GM12875 (cell line): ENCODE data around the gene DESI2.
"Not testable (repeated sequence)": the region's sequence is repeated elsewhere in the genome, so short reads cannot be mapped to it uniquely, and the experiment has no call there.

Source experiments
- H3K4me3 ChIP-seq: one replicate; pipeline ENCODE4 v1.5.1; 2011; ENCODE audit warnings: low read depth, low read length, control low read depth
- TF ChIP-seq, protein P1 (sequence below): IDR thresholded peaks from 2 replicates; pipeline ENCODE4 v1.5.1; 2011; ENCODE audit warnings: low read depth, mild to moderate bottlenecking, control low read depth, inconsistent platforms, low read length, moderate library complexity, borderline replicate concordance; ENCODE audit not compliant: insufficient read depth

Gene DESI2

GRCh38 chr1:244664353-244664752, 11.4 kb downstream of the DESI2 start:
- TF ChIP-seq, protein P1, sequence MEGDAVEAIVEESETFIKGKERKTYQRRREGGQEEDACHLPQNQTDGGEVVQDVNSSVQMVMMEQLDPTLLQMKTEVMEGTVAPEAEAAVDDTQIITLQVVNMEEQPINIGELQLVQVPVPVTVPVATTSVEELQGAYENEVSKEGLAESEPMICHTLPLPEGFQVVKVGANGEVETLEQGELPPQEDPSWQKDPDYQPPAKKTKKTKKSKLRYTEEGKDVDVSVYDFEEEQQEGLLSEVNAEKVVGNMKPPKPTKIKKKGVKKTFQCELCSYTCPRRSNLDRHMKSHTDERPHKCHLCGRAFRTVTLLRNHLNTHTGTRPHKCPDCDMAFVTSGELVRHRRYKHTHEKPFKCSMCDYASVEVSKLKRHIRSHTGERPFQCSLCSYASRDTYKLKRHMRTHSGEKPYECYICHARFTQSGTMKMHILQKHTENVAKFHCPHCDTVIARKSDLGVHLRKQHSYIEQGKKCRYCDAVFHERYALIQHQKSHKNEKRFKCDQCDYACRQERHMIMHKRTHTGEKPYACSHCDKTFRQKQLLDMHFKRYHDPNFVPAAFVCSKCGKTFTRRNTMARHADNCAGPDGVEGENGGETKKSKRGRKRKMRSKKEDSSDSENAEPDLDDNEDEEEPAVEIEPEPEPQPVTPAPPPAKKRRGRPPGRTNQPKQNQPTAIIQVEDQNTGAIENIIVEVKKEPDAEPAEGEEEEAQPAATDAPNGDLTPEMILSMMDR: no peak

DNA sequence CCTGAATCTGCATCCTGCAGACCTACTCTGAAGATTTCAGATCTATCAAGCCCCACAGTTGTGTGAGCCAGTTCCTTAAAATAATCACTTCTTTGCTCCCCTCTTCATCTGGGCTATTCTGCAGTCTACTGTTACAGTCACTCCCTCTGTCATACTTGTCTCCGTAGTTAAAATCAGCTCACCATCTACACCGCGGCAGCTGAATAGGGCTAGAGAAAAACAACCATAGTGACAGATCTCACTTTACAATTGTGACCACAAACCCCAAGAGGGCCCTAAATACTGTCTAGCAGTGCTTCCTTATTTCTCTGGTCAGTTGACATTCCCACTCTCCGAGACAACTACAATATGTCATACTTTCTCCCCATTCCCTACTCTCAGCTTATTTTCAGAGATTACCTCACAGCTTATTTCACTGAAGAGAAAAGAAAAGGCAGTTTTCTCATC, 12.9 kb downstream of the DESI2 start:
- TF ChIP-seq, protein P1: no peak
- no peak overlapping the region for H3K4me3 ChIP-seq

More at GRCh38 chr1:244664353-244664752, 11.4 kb downstream of the DESI2 start:
- no peak overlapping the region for H3K4me3 ChIP-seq

GRCh38 chr1:244666672-244667418, 13.9 kb downstream of the DESI2 start:
- not testable (repeated sequence) for H3K4me3 ChIP-seq

- TF ChIP-seq, protein P1: no peak
- H3K4me3 ChIP-seq: no peak overlapping the region
Measured at GRCh38 chr1:244667797-244668196, 14.9 kb downstream of the DESI2 start.

DNA sequence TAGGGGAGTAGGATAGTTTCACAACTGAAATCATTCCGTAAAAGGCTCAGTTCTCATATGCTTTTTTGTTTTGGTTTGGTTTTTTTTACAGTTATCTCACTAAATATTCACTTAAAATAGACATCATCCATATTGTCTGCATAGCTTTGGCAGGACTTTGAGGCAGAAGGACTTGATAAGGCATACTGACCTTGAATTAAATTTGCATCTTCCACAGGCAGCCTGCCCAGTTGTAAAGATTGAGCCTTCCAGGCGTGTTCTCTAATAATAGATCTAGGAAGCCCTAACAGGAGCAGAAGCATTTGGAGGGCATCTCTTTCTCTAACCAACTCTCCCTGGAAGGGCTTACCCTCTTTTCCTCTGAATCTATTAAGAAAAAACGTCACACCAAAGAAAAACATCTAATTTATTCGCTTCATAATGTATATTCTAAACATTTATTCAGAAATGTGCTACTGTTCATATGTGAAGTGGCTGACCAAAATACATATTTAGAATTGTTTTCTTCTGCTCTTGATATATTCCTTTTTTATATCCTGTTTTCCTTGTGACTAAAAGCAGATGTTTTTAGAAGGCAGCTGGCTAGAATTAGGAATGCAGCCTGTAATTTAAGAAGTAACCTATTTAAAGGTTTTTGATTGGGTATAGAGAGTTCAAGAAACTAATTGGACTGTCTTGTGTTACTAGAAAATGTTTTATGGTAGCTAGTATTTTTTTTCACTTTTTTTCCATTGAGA, 20.2 kb downstream of the DESI2 start:
- TF ChIP-seq, protein P1: no peak
- no peak overlapping the region for H3K4me3 ChIP-seq

DNA sequence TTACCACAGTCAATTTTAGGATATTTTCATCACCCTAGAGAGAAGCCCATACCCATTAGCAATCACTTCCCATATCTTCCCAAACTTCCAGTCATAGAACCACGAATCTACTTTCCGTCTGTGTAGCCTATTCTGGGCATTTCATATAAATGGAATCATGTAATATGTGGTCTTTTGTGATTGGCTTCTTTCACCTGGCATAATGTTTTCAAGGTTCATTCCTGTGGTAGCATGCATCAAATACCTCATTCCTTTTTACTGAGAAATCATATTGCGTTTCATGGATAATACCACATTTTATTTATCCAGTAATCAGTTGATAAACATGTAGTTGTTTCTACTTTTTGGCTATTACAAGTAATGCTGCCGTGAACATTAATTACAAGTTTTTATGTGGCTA, 21.5 kb downstream of the DESI2 start:
- TF ChIP-seq, protein P1: no peak
- H3K4me3 ChIP-seq: no peak overlapping the region

DNA sequence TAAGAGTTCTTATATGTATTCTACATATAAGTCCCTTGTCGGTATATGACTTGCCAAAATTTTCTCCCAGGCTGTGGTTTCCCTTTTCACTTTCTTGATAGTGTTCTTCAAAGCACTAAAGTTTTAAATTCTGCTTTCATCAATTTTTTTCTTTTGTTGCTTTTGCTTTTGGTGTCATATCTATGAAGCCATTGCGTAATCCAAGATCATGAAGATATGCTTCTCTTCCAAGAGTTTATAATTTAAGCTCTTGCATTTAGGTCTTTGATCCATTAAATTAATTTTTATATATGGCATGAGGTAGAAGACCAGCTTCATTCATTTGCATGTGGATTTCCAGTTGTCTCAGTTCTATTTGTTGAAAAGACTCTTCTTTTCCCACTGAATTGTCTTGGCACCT, 22.2 kb downstream of the DESI2 start:
- no peak overlapping the region for H3K4me3 ChIP-seq
- TF ChIP-seq, protein P1: no peak
